H9 (cell line): ENCODE results near the gene PPP1R16B. TPM values are rescaled to one million over a fixed set of nuclear protein-coding genes. Genes with fewer than 3 reads are reported as not detected.

ENCODE experiments used
- DNase-seq: peaks from one replicate; pipeline ENCODE4 v3.0.0-alpha.2; 2017
- H2AFZ ChIP-seq: one replicate; pipeline ENCODE4 v1.6.1; 2013; ENCODE audit warnings: mild to moderate bottlenecking, low read length, control low read depth, moderate library complexity
- H2AK5ac ChIP-seq: 2 replicates; pipeline ENCODE4 v1.6.1; 2013; ENCODE audit warnings: low read length, control low read depth, mixed read lengths; ENCODE audit not compliant: insufficient read length
- H2BK120ac ChIP-seq: one replicate; pipeline ENCODE4 v1.6.1; 2013; ENCODE audit warnings: low read depth, mild to moderate bottlenecking, low read length, control low read depth, inconsistent platforms; ENCODE audit not compliant: poor library complexity, severe bottlenecking
- H2BK12ac ChIP-seq: 2 replicates; pipeline ENCODE4 v1.6.1; 2013; ENCODE audit warnings: low read length, control low read depth, mixed read lengths, low read depth; ENCODE audit not compliant: insufficient read length
- H2BK15ac ChIP-seq: 2 replicates; pipeline ENCODE4 v1.6.1; 2013; ENCODE audit warnings: low read depth, low read length, control low read depth
- H2BK20ac ChIP-seq: one replicate; pipeline ENCODE4 v1.6.1; 2013; ENCODE audit warnings: low read depth, mild to moderate bottlenecking, low read length, control low read depth, inconsistent platforms; ENCODE audit not compliant: poor library complexity, severe bottlenecking
- H2BK5ac ChIP-seq: 2 replicates; pipeline ENCODE4 v1.6.1; 2013; ENCODE audit warnings: low read length, control low read depth, mixed read lengths; ENCODE audit not compliant: insufficient read length
- H3K14ac ChIP-seq: 2 replicates; pipeline ENCODE4 v1.6.1; 2013; ENCODE audit warnings: low read length, control low read depth; ENCODE audit not compliant: insufficient read depth
- H3K18ac ChIP-seq: 2 replicates; pipeline ENCODE4 v1.6.1; 2013; ENCODE audit warnings: low read depth, mild to moderate bottlenecking, mixed read lengths, low read length, control low read depth; ENCODE audit not compliant: insufficient read length
- H3K23ac ChIP-seq: 2 replicates; pipeline ENCODE4 v1.6.1; 2013; ENCODE audit warnings: low read length, control low read depth, mixed read lengths, low read depth; ENCODE audit not compliant: insufficient read length
- H3K23me2 ChIP-seq: 2 replicates; pipeline ENCODE4 v1.6.1; 2013; ENCODE audit warnings: low read depth, mild to moderate bottlenecking, mixed read lengths, low read length, control low read depth; ENCODE audit not compliant: insufficient read length, poor library complexity, severe bottlenecking
- H3K27ac ChIP-seq: 2 replicates; pipeline ENCODE4 v1.5.1; 2013; ENCODE audit warnings: low read length, control low read depth, mixed read lengths, low read depth; ENCODE audit not compliant: insufficient read length
- H3K27me3 ChIP-seq: 2 replicates; pipeline ENCODE4 v1.6.1; 2013; ENCODE audit warnings: low read length, control low read depth, inconsistent platforms; ENCODE audit not compliant: insufficient read depth
- H3K4ac ChIP-seq: 2 replicates; pipeline ENCODE4 v1.6.1; 2013; ENCODE audit warnings: low read depth, mild to moderate bottlenecking, control low read depth, inconsistent platforms, low read length, moderate library complexity
- H3K4me1 ChIP-seq: 2 replicates; pipeline ENCODE4 v1.6.1; 2013; ENCODE audit warnings: low read length, control low read depth, inconsistent platforms; ENCODE audit not compliant: insufficient read depth
- H3K4me2 ChIP-seq: 2 replicates; pipeline ENCODE4 v1.6.1; 2013; ENCODE audit warnings: low read length, control low read depth, mixed read lengths; ENCODE audit not compliant: insufficient read length, insufficient read depth
- H3K56ac ChIP-seq: 2 replicates; pipeline ENCODE4 v1.6.1; 2013; ENCODE audit warnings: low read depth, mild to moderate bottlenecking, mixed read lengths, low read length, control low read depth; ENCODE audit not compliant: insufficient read length
- H3K79me1 ChIP-seq: 2 replicates; pipeline ENCODE4 v1.6.1; 2013; ENCODE audit warnings: low read depth, mild to moderate bottlenecking, moderate library complexity, low read length, control low read depth, inconsistent platforms; ENCODE audit not compliant: insufficient read depth, poor library complexity, severe bottlenecking
- H3K79me2 ChIP-seq: 2 replicates; pipeline ENCODE4 v1.6.1; 2013; ENCODE audit warnings: low read length, control low read depth, inconsistent platforms; ENCODE audit not compliant: insufficient read depth
- H3K9ac ChIP-seq: 2 replicates; pipeline ENCODE4 v1.6.1; 2013; ENCODE audit warnings: low read length, control low read depth, mixed read lengths; ENCODE audit not compliant: insufficient read length; ENCODE audit errors: extremely low read depth
- H3K9me3 ChIP-seq: one replicate; pipeline ENCODE4 v1.6.1; 2013; ENCODE audit warnings: low read depth, low read length, inconsistent platforms; ENCODE audit not compliant: control insufficient read depth
- H3T11ph ChIP-seq: one replicate; pipeline ENCODE4 v1.6.1; 2013; ENCODE audit warnings: mild to moderate bottlenecking, low read length, control low read depth, inconsistent platforms
- H4K20me1 ChIP-seq: one replicate; pipeline ENCODE4 v1.6.1; 2013; ENCODE audit not compliant: control insufficient read depth, insufficient read length, insufficient read depth
- H4K5ac ChIP-seq: 2 replicates; pipeline ENCODE4 v1.6.1; 2013; ENCODE audit warnings: low read depth, mild to moderate bottlenecking, mixed read lengths, low read length, control low read depth; ENCODE audit not compliant: insufficient read length
- H4K8ac ChIP-seq: replicated peaks from 2 replicates; pipeline ENCODE4 v1.6.1; 2013; ENCODE audit warnings: low read length, control low read depth, mixed read lengths, low read depth; ENCODE audit not compliant: insufficient read length
- H4K91ac ChIP-seq: 2 replicates; pipeline ENCODE4 v1.6.1; 2013; ENCODE audit warnings: low read depth, mild to moderate bottlenecking, moderate library complexity, mixed read lengths, low read length, control low read depth; ENCODE audit not compliant: insufficient read length
- H3K27ac Mint-ChIP-seq, 3 experiments: 2 replicates in 2 of 3; 3 replicates in 1 of 3; pipeline ENCODE4 v1.8.0; 2020 to 2021; ENCODE audit warnings: mixed read lengths in 3 of 3, mild to moderate bottlenecking in 1 of 3, moderate library complexity in 1 of 3
- H3K27me3 Mint-ChIP-seq: 2 replicates; pipeline ENCODE4 v1.8.0; 2021; ENCODE audit warnings: low read depth, mild to moderate bottlenecking, moderate library complexity, mixed read lengths
- H3K36me3 Mint-ChIP-seq, 3 experiments: 2 replicates in 2 of 3; 3 replicates in 1 of 3; pipeline ENCODE4 v1.8.0; 2020 to 2021; ENCODE audit warnings: low read depth in 3 of 3, mixed read lengths in 3 of 3; ENCODE audit not compliant: insufficient read depth in 1 of 3
- H3K4me1 Mint-ChIP-seq, 2 experiments: 2 replicates each; pipeline ENCODE4 v1.8.0; 2020; ENCODE audit warnings: mixed read lengths in 2 of 2
- H3K4me3 Mint-ChIP-seq, 2 experiments: 2 replicates in 1 of 2; 3 replicates in 1 of 2; pipeline ENCODE4 v1.8.0; 2020 to 2021; ENCODE audit warnings: mild to moderate bottlenecking in 2 of 2, mixed read lengths in 2 of 2, moderate library complexity in 1 of 2
- H3K9me3 Mint-ChIP-seq, 2 experiments: 2 replicates in 1 of 2; 3 replicates in 1 of 2; pipeline ENCODE4 v1.8.0; 2020; ENCODE audit warnings: mild to moderate bottlenecking in 2 of 2, mixed read lengths in 2 of 2, moderate library complexity in 1 of 2
- CTCF ChIP-seq: fragments of 200-600 bp; sonication (generic); conservative IDR thresholded peaks from 3 replicates; pipeline ENCODE4 v1.8.0; 2021; ENCODE audit warnings: antibody characterized with exemption, mild to moderate bottlenecking
- whole genome bisulfite sequencing: extraction: QIAGEN DNeasy Blood & Tissue Kit; methylation state at CpG from one replicate; pipeline ENCODE4 v1.1.7; 2013; ENCODE audit warnings: missing lambda C conversion rate, low lambda C conversion rate, mixed read lengths; ENCODE audit not compliant: insufficient read length; ENCODE audit errors: extremely low coverage; 5-methylcytosine and 5-hydroxymethylcytosine counted together
- total RNA-seq: library from RNA; stranded (reverse); gene quantifications from 2 replicates; pipeline ENCODE4 v1.2.1, GENCODE V29; 2021

Gene PPP1R16B
- total RNA-seq, 1 experiment from 2014 or later, result 8.2 TPM

GRCh38 chr20:38855356-38855755 is 49.9 kb downstream of the PPP1R16B start:
- Histone ChIP-seq H3K27me3 (no peaks in the 10 kb centered on the region), H2BK15ac (no peak overlapping the region), H2BK12ac (no peak overlapping the region), H3K23ac (no peak overlapping the region), H3K56ac (no peak overlapping the region), H3K4me2 (no peak overlapping the region), H3K27ac (no peak overlapping the region), H3K23me2 (no peaks in the 10 kb centered on the region), H2BK20ac (no peak overlapping the region), H3K18ac (no peak overlapping the region), H3K4me1 (no peaks in the 10 kb centered on the region), H3K9me3 (no peaks in the 10 kb centered on the region), H4K91ac (no peak overlapping the region), H4K5ac (no peak overlapping the region), H2AK5ac (no peak overlapping the region), H2AFZ (no peak overlapping the region), H3K14ac (no peak overlapping the region), H3K79me1 (no peaks in the 10 kb centered on the region), H4K20me1 (no peaks in the 10 kb centered on the region), H3K9ac (no peak overlapping the region), H2BK5ac (no peak overlapping the region), H3K4ac (no peak overlapping the region), H4K8ac (no peak overlapping the region), H3K79me2 (no peaks in the 10 kb centered on the region), H3T11ph (no peak overlapping the region), H2BK120ac (no peak overlapping the region)
- Mint-ChIP-seq H3K9me3 (no peaks in the 10 kb centered on the region; a peak in 1 of 5 replicates), H3K36me3 (no peaks in the 10 kb centered on the region; a peak in 2 of 7 replicates), H3K4me1 (peaks cover 5 to 12% of the 10 kb centered on the region in 2 experiments), H3K27me3 (no peaks in the 10 kb centered on the region), H3K4me3 (no peak overlapping the region), H3K27ac (no peak overlapping the region)
- no peak for TF ChIP-seq CTCF
- DNase-seq, result no peak
- no CpG with 5 or more reads among the region's 5 CpGs for WGBS
